ENCODE results near the gene CACNA1C.

- TF ChIP-seq, protein P1, sequence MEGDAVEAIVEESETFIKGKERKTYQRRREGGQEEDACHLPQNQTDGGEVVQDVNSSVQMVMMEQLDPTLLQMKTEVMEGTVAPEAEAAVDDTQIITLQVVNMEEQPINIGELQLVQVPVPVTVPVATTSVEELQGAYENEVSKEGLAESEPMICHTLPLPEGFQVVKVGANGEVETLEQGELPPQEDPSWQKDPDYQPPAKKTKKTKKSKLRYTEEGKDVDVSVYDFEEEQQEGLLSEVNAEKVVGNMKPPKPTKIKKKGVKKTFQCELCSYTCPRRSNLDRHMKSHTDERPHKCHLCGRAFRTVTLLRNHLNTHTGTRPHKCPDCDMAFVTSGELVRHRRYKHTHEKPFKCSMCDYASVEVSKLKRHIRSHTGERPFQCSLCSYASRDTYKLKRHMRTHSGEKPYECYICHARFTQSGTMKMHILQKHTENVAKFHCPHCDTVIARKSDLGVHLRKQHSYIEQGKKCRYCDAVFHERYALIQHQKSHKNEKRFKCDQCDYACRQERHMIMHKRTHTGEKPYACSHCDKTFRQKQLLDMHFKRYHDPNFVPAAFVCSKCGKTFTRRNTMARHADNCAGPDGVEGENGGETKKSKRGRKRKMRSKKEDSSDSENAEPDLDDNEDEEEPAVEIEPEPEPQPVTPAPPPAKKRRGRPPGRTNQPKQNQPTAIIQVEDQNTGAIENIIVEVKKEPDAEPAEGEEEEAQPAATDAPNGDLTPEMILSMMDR (IDR thresholded peaks at IDR 0.05; ENCODE audit: low read depth, low read length, poor library complexity, severe bottlenecking), result no peak
- TF ChIP-seq EZH2phosphoT487 (IDR thresholded peaks at IDR 0.05; ENCODE audit: borderline replicate concordance, low read length), result no peak
Measured at GRCh38 chr12:2618291-2618995, 565.7 kb downstream of the CACNA1C start.

Data from DOHH2 (cell line).